Cardiac septum (tissue), 1 donor: ENCODE data around the gene CYP2W1. TPM values are rescaled to one million over a fixed set of nuclear protein-coding genes. Genes with fewer than 3 reads are reported as not detected.
"Not testable (repeated sequence)": the region's sequence is repeated elsewhere in the genome, so short reads cannot be mapped to it uniquely, and the experiment has no call there.

Experiments used
- DNase-seq: peaks from one replicate; pipeline ENCODE4 v3.0.0-alpha.2; 2020; ENCODE audit warnings: low spot score
- intact Hi-C: fragments of 100-400 bp; cut with DNase I; formaldehyde crosslinking; loops from one replicate; pipeline ENCODE4 v1.14.0; 2022
- long read RNA-seq: library from polyadenylated mRNA; unstranded; transcript quantifications from one replicate; pipeline ENCODE4 v2.0.0, GENCODE V29; 2021
- total RNA-seq: library from RNA; stranded (reverse); fragmentation: NEBNext Ultra II Directional; extraction: Animal tissue kit (Norgen Biotek cat#: 25700); gene quantifications from one replicate; pipeline ENCODE4 v1.2.1, GENCODE V29; 2021
- donor health status: DM: no; HTN: no; CAD: no.

The CYP2W1 gene, protein sequence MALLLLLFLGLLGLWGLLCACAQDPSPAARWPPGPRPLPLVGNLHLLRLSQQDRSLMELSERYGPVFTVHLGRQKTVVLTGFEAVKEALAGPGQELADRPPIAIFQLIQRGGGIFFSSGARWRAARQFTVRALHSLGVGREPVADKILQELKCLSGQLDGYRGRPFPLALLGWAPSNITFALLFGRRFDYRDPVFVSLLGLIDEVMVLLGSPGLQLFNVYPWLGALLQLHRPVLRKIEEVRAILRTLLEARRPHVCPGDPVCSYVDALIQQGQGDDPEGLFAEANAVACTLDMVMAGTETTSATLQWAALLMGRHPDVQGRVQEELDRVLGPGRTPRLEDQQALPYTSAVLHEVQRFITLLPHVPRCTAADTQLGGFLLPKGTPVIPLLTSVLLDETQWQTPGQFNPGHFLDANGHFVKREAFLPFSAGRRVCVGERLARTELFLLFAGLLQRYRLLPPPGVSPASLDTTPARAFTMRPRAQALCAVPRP
- not detected for total RNA-seq
- long read RNA-seq = 0 reads

DNA sequence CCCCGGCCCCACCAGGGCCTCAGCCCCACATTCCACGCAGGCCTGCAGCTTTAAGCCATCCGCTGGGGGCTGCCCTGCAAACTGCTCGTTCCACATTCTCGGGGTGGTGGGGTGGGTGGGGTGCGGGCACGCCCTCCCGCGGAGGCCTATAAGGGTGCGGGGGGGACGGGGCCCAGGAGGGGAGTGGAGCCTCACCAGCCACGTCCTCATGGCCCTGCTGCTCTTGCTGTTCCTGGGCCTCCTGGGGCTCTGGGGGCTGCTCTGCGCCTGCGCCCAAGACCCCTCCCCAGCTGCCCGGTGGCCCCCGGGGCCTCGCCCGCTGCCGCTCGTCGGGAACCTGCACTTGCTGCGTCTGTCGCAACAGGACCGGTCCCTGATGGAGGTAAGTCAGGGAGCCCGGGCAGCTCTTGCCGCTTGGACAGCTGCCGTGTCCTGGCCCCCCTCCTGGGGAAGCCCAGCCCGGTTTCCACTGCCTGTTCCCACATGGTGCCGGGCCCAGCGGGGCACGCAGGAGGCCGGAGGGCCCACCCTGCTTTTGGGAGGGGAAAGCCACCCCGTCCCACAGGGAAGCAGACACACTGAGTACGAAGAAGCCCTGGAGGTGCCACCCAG, at the start of gene CYP2W1:
Gene CYP2W1 (plus strand): TSS at position 178 of the 612 bp plus-strand sequence. CDS start 31 bp downstream, at position 209.
- DNase-seq = no peak

GRCh38 chr7:934469-935163, 48.4 kb upstream of the CYP2W1 start:
- intact Hi-C loops = no loop called here
- no peak for DNase-seq

More for the DNA sequence above, at the start of gene CYP2W1:
- intact Hi-C loops = no loop called here

GRCh38 chr7:935164-935873, 47.7 kb upstream of the CYP2W1 start:
- intact Hi-C loops = no loop called here
- no peak for DNase-seq

GRCh38 chr7:935874-936385, 47.1 kb upstream of the CYP2W1 start:
- no peak for DNase-seq
- intact Hi-C loops = no loop called here

DNA sequence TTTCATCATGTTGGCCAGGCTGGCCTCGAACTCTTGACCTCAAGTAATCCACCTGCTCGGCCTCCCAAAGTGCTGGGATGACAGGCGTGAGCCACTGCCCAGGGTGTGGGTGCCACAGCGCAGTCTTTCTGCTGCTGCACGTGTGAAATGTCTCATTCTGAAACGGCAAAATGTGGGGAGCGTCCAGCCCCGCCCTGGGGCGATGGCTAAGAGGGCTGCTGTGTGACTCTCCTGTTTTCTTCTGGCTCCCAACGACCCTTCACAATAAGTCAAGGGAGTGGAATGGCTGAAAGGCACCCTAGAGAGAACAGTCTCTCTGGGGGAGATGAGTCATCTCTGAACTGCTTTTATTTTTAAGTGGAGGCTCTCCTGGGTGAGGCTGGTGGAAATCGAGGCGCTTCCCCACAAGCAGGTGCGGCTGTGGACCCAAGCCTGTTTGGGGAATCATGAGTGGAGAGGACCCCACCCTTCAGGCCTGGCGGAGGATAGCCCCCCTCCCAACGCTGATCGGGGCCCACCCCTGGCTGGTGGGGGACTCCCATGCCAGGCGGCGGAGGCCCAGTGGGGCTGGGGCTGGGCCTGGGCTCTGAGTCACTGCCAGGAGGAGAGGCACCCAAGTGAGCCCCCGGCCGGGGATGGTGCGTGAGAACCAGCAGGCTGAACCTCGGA, 46.5 kb upstream of the CYP2W1 start:
- intact Hi-C loops = no loop called here
- DNase-seq = no peak

- intact Hi-C loops = no loop called here
- DNase-seq = no peak
These were observed 45.0 kb upstream of the CYP2W1 start for GRCh38 chr7:937856-938484.

DNA sequence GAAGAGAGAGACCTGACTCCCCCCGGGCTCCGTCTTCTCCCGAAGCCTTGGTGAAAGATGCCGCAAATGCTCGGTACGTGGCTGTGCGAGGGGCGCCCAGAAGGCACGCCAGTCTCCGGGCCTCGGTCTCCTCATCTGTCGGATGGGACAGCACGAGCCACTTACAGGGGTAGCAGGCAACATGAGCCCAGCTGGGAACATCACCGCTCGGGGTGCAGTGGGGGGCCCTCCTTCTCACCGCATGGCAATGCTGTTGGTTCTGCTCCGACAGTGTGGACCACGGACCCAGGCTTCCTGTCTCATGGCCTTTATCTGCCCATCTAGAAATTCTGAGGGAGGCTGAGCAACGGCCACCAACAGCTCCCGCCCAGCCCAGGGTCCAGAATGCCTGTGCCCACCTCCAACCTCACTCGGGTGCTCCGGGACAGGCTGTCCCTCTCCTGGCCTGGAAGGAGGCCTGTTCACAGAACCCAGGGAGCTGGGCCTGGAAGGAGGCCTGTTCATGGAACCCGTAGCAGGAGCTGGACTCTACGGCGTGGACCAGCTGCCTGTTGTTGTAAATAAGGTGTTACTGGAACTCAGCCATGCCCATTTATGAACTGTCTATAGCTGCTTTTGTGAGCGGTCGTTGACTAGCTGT, 44.3 kb upstream of the CYP2W1 start:
- no peak for DNase-seq
- intact Hi-C loops = no loop called here

DNA sequence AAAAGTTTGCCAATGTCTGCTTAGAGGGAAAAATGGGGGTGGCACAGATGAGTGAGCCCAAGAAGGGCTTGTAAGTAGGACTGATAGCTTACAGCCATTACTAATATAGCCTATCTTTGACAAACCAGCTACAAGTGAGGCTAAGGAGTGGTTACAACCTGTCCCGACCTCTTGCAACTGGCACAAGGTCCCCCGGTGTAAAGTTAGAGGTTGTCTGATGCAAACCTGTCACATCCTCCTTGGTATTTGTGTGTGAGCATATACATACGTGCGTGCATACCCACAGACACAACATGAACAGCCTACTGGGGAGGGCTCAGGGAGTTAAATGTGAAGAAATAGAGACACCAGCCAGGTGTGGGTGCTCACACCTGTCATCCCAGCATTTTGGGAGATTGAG, 43.1 kb upstream of the CYP2W1 start:
- intact Hi-C loops = no loop called here

DNA sequence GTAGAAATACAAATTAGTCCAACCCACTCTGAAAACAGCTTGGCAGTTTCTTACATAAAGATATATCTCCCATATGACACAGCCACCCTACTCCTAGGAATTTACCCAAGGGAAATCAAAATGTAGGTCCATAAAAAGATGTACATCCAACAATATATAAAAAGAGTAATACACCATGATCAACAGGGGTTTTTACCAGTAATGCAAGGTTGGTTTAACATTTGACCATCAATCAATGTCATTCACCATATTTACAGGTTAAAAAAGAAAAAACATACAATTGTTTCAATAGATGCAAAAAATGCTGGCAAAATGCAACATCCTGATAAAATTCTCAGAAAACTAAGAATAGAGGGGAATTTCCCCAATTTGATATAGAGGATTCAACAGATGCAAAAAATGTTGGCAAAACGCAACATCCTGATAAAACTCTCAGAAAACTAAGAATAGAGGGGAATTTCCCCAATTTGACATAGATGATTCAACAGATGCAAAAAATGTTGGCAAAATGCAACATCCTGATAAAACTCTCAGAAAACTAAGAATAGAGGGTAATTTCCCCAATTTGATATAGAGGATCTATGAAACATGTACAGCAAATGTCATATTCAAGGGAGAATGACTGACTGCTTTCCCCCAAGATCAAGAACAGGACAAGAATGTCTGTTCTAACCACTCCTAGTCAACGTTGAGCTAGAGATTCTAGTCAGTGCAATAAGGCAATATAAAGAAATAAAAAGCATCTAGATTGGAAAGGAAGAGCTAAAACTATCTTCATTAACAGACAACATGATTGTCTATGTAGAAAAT, 42.2 kb upstream of the CYP2W1 start:
- intact Hi-C loops = no loop called here
- DNase-seq = no peak

More for the DNA sequence above, 43.1 kb upstream of the CYP2W1 start:
- no peak for DNase-seq

DNA sequence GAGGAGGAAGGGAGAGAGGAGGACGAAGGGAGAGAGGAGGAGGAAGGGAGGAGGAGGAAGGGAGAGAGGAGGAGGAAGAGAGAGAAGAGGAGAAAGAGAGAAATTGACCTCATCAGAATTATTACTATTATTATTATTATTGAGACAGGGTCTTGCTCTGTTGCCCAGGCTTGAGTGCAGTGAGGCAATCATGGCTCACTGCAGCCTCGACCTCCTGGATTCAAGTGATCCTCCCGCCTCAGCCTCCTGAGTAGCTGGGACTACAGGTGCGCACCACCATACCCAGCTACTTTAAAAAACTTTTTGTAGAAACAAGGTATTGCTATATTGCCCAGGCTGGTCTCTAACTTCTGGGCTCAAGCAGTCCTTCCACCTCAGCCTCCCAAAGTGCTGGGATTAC, 39.2 kb upstream of the CYP2W1 start:
- DNase-seq, intact Hi-C loops: not testable (repeated sequence)

- DNase-seq = no peak
- intact Hi-C loops = no loop called here
These were observed 38.2 kb upstream of the CYP2W1 start for GRCh38 chr7:944744-945143.

DNA sequence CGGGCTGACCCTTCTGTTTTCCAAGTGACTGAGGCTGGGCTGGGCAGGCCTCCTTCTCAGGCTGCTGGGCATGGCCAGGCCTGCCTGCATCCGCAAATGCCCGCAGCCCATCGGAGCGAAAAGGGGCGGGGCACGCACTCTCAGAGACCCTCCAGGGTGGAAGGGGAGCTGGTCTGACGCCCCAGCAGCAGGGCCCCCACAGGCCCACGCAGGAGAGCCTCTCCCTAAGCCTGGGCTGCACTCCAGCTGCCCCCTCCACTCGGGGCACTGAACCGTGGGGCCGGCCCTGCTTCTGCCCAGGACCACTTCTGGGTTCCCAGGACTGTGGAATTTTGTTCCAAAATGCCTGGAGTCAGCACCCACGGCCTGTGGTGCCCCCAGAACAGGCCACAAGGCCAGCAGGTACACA, 37.8 kb upstream of the CYP2W1 start:
- intact Hi-C loops = no loop called here
- no peak for DNase-seq

- no peak for DNase-seq
- intact Hi-C loops = no loop called here
These were observed 37.3 kb upstream of the CYP2W1 start for GRCh38 chr7:945556-946255.

DNA sequence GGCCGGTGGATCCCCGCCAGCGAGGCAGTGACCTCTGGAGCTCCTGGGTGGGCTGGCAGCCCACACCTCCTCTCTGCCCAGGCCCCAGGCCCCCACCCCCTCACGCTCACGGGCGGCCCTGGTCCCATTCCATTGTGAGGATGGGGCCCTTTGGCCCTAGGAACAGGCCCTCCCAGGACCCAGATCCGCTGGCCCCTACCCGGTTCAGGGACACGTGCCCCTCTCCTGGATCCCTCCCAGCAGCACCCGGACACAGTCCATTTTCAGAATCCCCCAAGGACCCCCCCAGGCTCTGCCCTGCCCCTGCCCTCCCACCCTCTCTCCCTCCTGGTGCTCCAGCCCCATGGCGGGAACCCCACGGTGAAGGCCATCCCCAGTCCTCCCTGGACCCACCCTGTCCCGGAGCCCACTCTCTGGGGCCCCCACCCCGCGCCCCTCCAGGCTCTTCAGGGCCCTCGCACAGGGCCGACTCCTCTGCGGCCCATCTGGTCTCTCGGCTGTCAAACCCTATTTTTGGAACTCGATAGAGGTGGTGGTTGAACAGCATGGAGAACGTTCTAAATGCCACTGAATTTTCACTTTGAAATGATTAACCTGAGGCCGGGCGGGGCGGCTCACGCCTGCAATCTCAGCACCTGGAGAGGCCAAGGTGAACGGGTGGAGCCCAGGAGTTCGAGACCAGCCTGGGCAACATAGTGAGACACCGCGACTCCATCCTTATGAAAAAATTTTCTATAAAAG, 36.6 kb upstream of the CYP2W1 start:
- intact Hi-C loops = no loop called here
- DNase-seq = no peak

DNA sequence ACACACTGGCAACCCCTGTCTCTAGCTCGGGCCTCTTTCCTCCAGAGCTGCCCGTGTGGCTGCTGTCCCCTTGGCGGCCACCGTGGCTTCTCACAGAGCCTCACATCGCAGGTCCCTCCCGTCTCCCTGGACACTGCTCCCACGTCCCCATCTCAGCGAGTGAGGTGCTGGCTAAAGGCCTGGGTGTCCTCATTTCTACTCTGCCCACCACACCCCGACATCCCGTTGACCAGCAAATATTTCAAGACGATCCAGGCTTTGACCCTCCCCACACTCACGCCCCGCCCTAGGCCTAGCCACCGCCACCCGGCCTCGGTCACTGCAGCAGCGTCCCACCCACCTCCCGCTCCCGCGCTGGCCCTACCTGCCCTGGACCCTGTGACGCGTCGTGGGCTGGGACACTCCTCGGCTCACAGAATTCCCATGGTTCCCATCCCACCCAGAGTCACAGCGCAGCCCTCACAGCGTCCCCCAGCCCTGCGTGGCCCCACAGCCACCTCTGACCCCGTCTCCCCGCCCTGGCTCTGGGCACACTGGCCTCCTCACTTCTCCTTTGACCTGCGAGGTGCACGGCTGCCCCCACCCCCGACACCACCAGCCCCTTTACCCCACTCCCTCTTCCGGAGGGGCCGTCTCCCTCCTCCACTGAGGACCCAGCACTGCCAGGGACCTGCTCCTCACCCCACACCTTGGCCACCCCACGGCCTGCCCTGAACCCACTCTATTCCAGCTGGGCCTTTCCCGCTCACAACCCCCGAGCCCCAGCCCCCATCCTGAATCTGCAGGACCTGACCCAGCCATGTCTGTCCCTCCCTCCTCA, 35.4 kb upstream of the CYP2W1 start:
- intact Hi-C loops = no loop called here
- DNase-seq = no peak
